ENCODE results near the gene LYRM2. TPM values are rescaled to one million over a fixed set of nuclear protein-coding genes. Genes with fewer than 3 reads are reported as not detected.

LYRM2 gene
- total and polyA plus RNA-seq, 9 of the 15 experiments (the other 6 are each of a cell fraction or from before 2014, with no cell fraction given): 13.9 to 115 (median 42.9) TPM

DNA sequence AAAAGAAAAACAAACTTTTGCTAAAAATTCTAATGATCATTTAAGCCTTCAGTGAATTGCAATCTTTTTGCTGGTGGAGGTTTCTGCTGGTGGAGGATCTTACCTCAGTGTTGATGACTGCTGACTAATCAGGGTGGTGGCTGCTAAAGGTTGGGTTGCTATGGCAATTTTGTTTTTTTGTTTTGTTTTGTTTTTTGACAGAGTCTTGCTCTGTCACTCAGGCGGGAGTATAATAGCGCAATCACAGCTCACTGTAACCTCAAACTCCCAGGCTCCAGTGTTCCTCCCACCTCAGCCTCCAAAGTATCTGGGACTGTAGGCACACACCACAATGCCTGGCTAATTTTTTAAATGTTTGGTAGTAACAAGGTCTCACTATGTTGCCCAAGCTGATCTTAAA lies 110.9 kb downstream of the LYRM2 start (continued):
- TF ChIP-seq CEBPG (CRISPR knock-in tag; IDR thresholded peaks at IDR 0.05): no peak
- TF ChIP-seq CEBPG (tag; conservative IDR thresholded peaks at IDR 0.05 in 1 of 2, IDR thresholded peaks at IDR 0.05 in 1 of 2): 0 out of 4 replicates have a peak, but pooled peaks of 1 of the 2 experiments have one; percentile 22
- TF ChIP-seq, protein P1, sequence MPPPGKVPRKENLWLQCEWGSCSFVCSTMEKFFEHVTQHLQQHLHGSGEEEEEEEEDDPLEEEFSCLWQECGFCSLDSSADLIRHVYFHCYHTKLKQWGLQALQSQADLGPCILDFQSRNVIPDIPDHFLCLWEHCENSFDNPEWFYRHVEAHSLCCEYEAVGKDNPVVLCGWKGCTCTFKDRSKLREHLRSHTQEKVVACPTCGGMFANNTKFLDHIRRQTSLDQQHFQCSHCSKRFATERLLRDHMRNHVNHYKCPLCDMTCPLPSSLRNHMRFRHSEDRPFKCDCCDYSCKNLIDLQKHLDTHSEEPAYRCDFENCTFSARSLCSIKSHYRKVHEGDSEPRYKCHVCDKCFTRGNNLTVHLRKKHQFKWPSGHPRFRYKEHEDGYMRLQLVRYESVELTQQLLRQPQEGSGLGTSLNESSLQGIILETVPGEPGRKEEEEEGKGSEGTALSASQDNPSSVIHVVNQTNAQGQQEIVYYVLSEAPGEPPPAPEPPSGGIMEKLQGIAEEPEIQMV (tag; conservative IDR thresholded peaks at IDR 0.05; ENCODE audit: low read depth): no peak
- no peak for TF ChIP-seq ZFP36 (IDR thresholded peaks at IDR 0.05; ENCODE audit: low read depth, low read length, partially characterized antibody)
- TF ChIP-seq MAFG (tag; conservative IDR thresholded peaks at IDR 0.05): peak; percentile 42
- TF ChIP-seq ADNP (tag; IDR thresholded peaks at IDR 0.05): no peak
- TF ChIP-seq TCF3 (CRISPR knock-in tag; IDR thresholded peaks at IDR 0.05): no peak
- no peak for TF ChIP-seq ZNF589 (CRISPR knock-in tag; IDR thresholded peaks at IDR 0.05; ENCODE audit: low read depth)
- peak; percentile 58 for TF ChIP-seq RFX1 (IDR thresholded peaks at IDR 0.05)
- peak; percentile 98 for TF ChIP-seq FOXJ2 (tag; IDR thresholded peaks at IDR 0.05)
- TF ChIP-seq ZNF239 (CRISPR knock-in tag; IDR thresholded peaks at IDR 0.05): no peak
- TF ChIP-seq, protein P2, sequence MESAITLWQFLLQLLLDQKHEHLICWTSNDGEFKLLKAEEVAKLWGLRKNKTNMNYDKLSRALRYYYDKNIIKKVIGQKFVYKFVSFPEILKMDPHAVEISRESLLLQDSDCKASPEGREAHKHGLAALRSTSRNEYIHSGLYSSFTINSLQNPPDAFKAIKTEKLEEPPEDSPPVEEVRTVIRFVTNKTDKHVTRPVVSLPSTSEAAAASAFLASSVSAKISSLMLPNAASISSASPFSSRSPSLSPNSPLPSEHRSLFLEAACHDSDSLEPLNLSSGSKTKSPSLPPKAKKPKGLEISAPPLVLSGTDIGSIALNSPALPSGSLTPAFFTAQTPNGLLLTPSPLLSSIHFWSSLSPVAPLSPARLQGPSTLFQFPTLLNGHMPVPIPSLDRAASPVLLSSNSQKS (CRISPR knock-in tag; IDR thresholded peaks at IDR 0.05): no peak
- TF ChIP-seq ZZZ3 (IDR thresholded peaks at IDR 0.05): no peak
- no peak for TF ChIP-seq ZNF217 (CRISPR knock-in tag; IDR thresholded peaks at IDR 0.05)
- TF ChIP-seq ZNF124 (CRISPR knock-in tag; IDR thresholded peaks at IDR 0.05): no peak
- no peak for TF ChIP-seq PRPF4 (IDR thresholded peaks at IDR 0.05; ENCODE audit: insufficient read depth, low read depth, low read length, poor library complexity, severe bottlenecking)
- TF ChIP-seq, protein P3, sequence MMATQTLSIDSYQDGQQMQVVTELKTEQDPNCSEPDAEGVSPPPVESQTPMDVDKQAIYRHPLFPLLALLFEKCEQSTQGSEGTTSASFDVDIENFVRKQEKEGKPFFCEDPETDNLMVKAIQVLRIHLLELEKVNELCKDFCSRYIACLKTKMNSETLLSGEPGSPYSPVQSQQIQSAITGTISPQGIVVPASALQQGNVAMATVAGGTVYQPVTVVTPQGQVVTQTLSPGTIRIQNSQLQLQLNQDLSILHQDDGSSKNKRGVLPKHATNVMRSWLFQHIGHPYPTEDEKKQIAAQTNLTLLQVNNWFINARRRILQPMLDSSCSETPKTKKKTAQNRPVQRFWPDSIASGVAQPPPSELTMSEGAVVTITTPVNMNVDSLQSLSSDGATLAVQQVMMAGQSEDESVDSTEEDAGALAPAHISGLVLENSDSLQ (IDR thresholded peaks at IDR 0.05): peak; percentile 45; the same call in 1 of the 2 replicates
- TF ChIP-seq TRIM24 (IDR thresholded peaks at IDR 0.05): no peak

All from K562 (cell line).